H1 (cell line): Measurements from ENCODE around the gene S100G. TPM values are rescaled to one million over a fixed set of nuclear protein-coding genes. Genes with fewer than 3 reads are reported as not detected.

Experiments used
- microRNA counts: library from miRNA; unstranded; fragments of <30 nt; microRNA quantifications from one replicate; lab custom pipeline; 2015
- microRNA-seq, 2 experiments: library from miRNA; unstranded; fragments of <30 nt; microRNA quantifications; one replicate each; pipeline versions ENCODE4 to v1.2.0, GENCODE V29; 2016 to 2020; ENCODE audit warnings: borderline microRNAs expressed in 2 of 2, borderline number of aligned reads in 2 of 2, borderline replicate concordance in 1 of 2
- polyA plus RNA-seq, 7 experiments: library from polyadenylated mRNA; depleted of rRNA in 3 of 7; stranded (reverse) in 5 of 7; unstranded in 2 of 7; fragments of >200 nt in 5 of 7; fragments of 200-250 nt in 2 of 7; gene quantifications; 1 replicate in 5 of 7; 2 replicates in 1 of 7; 4 replicates in 1 of 7; pipeline versions ENCODE4 v1.2.1 to v1.2.3, GENCODE V29; 2011 to 2013; ENCODE audit warnings: missing spikeins in 2 of 7, mixed read lengths in 2 of 7
- small RNA-seq: library from polyadenylated mRNA; stranded (forward); fragments of <200 nt; extraction: miRNeasy Mini kit (QIAGEN cat#:217004); gene quantifications from one replicate; pipeline ENCODE3, GENCODE V24; 2013; ENCODE audit not compliant: insufficient read depth
- total RNA-seq: library from RNA; stranded (reverse); fragmentation: NEBNext Ultra II Directional; extraction: Animal tissue kit (Norgen Biotek cat#: 25700); gene quantifications from 2 replicates; pipeline ENCODE4 v1.2.1, GENCODE V29; 2021

S100G gene
- total and polyA plus RNA-seq, 2 of the 8 experiments (the other 6 are each of a cell fraction or from before 2014, with no cell fraction given), result not detected

MicroRNAs encoded within 50 kb of the gene (microRNA counts, 767-probe panel; counts per million panel counts)
- microRNA hsa-miR-548am-3p (lab: Ali Mortazavi, UCI), result 879 counts per million, percentile 95 among the panel's probes with 10 or more counts

Small RNA genes lying within 50 kb of the gene (microRNA-seq; reads per million reads assigned to microRNA genes)
- gene MIR548AM, result 0 reads per million in 2 experiments

Small RNA genes lying within 50 kb of the gene (small RNA-seq; reads per million reads assigned to genes)
- not detected for gene MIR548AM

Other genes with a start within 250 kb of the S100G start
- gene CTPS2, start 62.5 kb downstream of the S100G start, total RNA-seq, result 32.7 and 34.0 TPM in 2 replicates
- 11.4 and 17.1 TPM in 2 replicates for gene CTPS2, start 62.5 kb downstream of the S100G start, polyA plus RNA-seq (2011; rRNA removed)
- gene SYAP1, start 69.5 kb downstream of the S100G start, total RNA-seq, result 20.3 and 22.8 TPM in 2 replicates
- gene SYAP1, start 69.5 kb downstream of the S100G start, polyA plus RNA-seq (2011; rRNA removed), result 2.7 and 2.9 TPM in 2 replicates
- 42.6 and 42.9 TPM in 2 replicates for gene TXLNG, start 136.3 kb downstream of the S100G start, total RNA-seq
- 19.9 and 32.9 TPM in 2 replicates for gene TXLNG, start 136.3 kb downstream of the S100G start, polyA plus RNA-seq (2011; rRNA removed)
- 124 and 138 TPM in 2 replicates for gene RBBP7, start 220.2 kb downstream of the S100G start, total RNA-seq
- 77.8 and 107 TPM in 2 replicates for gene RBBP7, start 220.2 kb downstream of the S100G start, polyA plus RNA-seq (2011; rRNA removed)